GM08714 (cell line): ENCODE measurements around the gene KSR2.

Experiments used
- H3K4me3 ChIP-seq: fragments of 200-500 bp; sonication (Bioruptor generic); 2 replicates; pipeline ENCODE4 v1.5.1; 2014; ENCODE audit warnings: mild to moderate bottlenecking, low read length, inconsistent platforms
- ZNF274 ChIP-seq: IDR thresholded peaks from 2 replicates; pipeline ENCODE4 v1.6.1; 2012; ENCODE audit warnings: mild to moderate bottlenecking, low read depth, low read length

Gene KSR2

DNA sequence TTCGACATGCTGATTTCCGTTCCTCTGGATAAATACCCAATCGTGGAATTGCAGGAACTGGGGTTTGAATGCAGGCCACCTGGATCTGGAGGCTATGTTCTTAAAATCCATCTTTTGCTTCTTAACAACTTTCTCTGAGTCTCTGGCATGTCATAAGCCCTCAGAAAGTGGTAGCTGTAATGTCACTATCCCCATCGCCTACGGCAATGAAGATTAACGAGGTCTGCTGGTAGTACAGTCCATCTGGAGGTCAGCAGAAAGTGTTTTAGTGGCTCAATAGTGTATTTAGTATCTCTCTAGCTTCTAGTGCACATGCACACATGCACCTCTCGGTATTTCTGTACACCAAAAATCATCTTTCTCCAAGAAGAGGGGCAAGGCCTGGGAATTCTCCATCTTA is 477.1 kb downstream of the KSR2 start:
- TF ChIP-seq ZNF274, result no peak
- no peak overlapping the region for H3K4me3 ChIP-seq

DNA sequence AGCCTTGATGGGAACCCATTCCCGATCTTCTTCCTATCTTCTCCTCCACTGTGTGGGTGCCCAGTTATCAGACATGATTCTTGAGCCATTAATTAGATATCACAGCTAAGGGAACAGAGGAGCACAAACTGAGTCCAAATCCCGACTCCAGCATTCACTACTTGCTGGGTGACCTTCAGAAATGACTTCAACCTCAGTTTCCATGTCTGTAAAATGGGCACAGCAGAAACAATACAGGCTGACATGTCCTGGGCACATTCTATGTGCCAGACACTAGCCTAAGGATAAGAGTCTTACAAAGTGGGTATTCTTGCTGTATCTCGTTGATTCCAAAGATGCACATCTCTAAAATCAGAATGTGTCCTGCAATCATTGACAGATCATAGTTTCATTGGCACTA is 478.7 kb downstream of the KSR2 start:
- no peak overlapping the region for H3K4me3 ChIP-seq
- TF ChIP-seq ZNF274, result no peak

DNA sequence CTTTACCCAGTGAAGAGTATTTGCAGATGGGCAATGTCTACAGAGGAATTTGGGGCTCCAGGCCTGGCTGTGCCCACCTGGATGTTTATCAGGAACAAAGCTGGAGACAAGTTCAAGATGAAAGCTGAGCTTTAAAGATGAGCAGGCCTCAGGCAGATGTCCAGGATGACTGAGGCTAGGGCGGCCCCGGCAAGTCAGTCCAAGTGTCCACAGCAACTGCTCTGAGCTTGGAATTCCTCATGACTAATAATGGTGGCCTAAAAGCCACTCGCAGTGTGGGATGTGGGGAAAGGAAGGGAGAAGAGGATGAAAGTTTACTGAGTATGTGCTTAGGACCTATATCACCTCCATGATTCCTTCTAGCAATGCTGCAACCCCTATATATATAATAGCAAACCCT is 479.1 kb downstream of the KSR2 start:
- H3K4me3 ChIP-seq, result no peak overlapping the region
- TF ChIP-seq ZNF274, result no peak

DNA sequence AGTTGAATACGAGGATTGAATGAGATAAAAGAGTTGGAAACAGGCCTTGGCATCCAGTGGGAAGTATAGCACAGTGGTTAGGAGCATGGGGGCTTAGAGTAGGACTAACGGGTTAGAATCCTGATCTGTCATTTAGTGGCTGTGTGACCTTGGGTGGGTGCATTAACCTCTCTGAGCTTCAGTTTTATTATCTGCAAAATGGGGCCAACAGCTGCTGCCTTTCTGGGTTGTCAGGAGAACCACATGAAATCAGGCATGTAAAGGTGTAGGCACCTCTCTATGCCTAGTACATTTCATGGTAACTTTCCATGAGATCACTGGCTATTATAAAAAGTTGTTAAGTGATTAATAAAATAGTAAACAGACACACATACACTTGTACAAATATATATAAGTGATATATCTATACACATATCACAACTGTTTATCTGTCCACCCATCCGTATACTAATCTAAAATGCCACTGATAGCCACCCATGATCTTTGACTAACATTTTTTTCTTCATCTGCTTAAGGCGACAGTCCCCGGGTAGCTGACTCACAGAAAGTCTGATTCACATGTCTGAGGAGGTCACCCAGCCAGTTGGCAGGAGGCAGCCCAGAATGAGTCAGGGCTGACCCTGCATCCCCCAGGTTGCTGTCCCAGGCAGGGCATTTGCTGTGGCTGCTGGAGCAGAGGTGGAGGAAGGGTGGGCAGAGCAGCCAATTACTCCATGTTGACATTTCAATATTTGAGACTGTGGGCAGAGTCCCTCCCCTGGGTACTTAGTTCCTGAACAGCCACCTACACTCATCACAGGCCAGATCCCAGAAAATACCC is 481.7 kb downstream of the KSR2 start:
- no peak for TF ChIP-seq ZNF274

DNA sequence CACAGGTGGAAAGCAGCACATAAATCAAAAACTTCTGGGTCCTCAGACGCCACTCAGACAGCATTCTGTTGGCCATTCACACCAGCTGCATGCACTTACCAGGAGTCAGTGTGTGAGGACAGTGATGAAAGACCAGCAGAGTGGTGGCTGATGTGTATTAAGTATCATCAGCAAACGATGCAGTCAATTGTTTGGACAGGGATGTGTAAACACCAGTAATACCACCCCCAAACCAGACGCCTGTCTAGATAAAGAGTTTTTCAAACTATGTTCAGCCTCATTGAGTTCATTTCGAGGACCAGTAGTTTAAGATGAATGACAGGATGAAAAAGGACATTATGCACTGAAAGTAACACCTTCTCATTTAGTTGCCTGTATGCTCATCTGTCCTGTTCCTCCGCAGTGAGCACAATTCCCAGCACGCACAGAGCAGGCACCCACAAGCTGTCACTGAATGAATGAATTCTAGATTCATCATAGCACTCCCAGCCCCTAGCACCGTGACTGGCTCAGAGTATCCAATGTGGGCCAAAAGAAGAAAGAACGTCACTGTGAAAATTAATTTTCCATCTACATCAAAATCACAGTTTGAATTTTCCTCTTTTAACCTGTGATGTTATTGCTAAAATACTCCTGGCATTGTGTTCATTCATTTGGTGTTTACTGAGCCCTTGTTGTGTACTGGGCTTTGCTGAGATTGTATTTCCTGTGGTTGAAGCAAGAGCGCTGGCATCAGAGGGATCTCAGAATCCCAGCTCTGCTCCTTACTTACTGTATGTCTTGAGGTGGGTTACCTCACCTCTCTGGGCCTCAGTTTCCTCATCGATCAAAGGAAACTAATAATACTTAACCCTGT is 482.6 kb downstream of the KSR2 start:
- no peak for TF ChIP-seq ZNF274
- no peak overlapping the region for H3K4me3 ChIP-seq

More for the DNA sequence above, 481.7 kb downstream of the KSR2 start:
- H3K4me3 ChIP-seq, result no peak overlapping the region

DNA sequence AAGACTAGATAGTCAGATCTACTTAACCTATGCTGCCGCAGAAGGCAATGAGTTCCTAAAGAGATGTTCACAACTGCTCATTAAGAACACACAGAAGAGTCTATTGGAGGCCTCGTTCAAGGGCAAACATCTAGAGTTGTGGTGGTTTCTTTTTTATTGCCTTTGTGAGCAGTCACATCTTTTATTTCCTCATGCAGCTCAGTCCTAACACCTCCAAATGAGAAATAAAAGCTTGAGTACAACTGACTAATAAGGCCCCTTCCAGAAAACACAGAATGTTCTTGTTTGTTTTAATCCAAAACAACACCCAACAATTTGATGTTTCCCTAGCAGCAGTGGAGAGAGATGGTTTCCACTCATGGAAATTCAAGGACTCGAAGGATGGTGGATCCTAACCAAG is 483.9 kb downstream of the KSR2 start:
- no peak for TF ChIP-seq ZNF274

DNA sequence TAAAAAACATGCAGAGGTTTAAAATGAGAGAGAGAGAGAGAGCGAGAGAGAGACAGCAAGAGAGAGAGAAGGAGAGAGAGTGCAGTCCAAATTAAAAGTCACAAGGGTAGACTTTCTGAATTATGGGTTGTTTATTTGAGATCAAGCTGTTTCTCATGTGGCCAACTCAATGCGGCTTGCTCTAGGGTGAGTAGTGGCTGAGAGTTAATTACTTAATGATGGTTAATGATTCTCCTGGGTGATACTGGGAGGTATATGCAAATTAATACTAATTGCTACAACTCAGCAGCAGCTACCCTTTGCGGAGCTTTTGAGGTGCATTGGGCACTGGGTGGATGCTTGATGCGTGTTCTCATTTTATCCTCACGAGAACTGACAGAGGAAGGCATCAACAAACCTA is 485.3 kb downstream of the KSR2 start:
- TF ChIP-seq ZNF274, result no peak

More for the DNA sequence above, 483.9 kb downstream of the KSR2 start:
- no peak overlapping the region for H3K4me3 ChIP-seq

DNA sequence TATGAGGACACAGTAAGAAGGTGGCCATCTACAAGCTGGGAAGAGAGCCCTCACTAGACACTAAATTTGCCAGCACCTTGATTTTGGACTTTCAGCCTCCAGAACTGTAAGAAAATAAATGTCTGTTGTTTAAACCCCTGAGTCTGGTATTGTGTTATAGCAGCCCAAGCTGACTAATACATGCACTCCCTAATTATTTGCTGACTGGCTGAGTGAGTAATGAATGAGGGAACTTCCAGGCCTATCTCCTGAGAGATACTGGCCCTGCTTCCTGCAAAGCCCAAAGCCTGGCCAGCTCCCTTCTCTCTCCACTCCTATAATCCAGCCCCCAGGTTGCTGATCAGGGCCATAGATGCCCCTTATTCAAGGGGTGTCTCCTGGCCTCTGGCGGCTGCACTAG is 487.3 kb downstream of the KSR2 start:
- no peak for TF ChIP-seq ZNF274
- no peak overlapping the region for H3K4me3 ChIP-seq

More for the DNA sequence above, 485.3 kb downstream of the KSR2 start:
- H3K4me3 ChIP-seq, result no peak overlapping the region

DNA sequence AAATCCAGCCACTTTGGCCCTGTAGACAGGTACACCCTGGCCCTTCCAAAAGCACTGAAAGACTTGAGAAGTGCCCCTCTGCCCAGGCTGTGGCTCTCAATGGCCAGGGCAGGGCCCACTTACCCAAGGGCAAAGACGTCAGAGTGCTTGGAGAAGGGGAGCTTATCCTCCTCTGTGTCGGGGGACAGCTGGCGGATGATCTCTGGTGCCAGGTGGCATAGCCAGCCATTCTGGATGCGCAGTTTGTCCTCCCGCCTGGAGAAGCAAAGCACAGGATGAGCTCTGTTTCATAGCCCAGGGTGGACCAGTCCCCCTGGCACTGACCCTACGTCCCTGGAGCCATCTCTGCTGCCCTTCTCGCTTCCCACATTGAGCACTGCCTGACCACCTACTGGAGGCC is 492.4 kb downstream of the KSR2 start:
- no peak overlapping the region for H3K4me3 ChIP-seq
- no peak for TF ChIP-seq ZNF274

DNA sequence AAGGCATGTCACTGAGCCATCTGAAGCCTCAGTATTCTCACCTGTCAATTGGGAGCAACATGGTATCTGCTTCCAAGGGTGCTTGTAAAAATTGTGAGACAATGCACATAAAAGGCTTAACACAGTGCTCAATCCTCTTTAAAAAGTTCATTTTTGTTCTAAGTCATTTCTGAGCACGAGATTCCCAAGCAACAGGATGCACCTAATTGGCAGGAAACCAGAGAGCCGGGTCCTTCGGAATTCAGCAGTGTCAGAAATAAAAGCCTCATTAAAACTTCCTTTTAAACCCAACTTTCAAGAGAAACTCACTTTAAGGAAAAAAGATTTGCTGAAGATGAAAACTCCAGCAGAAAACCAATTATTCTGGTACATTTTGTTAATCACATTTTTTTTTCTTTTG is 494.9 kb downstream of the KSR2 start:
- no peak for TF ChIP-seq ZNF274

DNA sequence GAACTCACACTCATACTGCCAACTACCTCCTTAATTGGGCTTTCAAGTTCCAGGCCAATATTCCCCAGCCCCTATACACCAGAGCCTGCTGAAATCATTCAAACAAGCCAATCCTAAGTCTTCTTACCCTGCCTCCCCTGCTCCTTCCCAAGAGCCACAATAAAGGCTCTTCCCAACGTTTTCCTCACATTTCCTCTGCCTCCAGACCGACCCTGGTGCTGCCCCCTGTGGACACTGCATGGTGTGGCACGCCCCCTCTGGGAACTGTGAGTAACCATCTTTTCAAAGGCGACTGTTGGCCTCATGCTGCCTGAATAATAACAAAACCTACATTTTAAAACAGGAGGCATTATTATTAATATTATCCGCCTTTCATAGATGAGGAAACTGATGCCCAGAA is 495.8 kb downstream of the KSR2 start:
- H3K4me3 ChIP-seq, result no peak overlapping the region
- TF ChIP-seq ZNF274, result no peak

More for the DNA sequence above, 494.9 kb downstream of the KSR2 start:
- no peak overlapping the region for H3K4me3 ChIP-seq

DNA sequence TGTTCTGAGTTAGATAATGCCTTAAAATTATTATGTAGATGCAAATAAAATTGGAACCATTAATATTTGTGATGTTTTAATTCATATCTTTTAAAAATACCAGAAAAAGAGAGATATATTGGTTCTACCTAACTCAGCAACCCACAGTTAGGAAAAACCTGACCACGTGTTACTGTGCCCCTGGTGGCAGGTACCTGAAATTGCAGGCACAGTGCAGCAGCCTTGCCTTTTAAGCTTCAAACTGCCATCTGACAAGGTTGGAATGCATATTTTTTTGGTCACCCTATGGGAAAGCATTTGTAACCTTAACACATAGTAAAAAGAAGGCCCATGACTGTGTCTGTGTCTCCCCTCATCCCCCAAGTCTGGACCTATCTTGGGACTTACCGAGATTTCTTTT is 498.0 kb downstream of the KSR2 start:
- no peak overlapping the region for H3K4me3 ChIP-seq
- no peak for TF ChIP-seq ZNF274

DNA sequence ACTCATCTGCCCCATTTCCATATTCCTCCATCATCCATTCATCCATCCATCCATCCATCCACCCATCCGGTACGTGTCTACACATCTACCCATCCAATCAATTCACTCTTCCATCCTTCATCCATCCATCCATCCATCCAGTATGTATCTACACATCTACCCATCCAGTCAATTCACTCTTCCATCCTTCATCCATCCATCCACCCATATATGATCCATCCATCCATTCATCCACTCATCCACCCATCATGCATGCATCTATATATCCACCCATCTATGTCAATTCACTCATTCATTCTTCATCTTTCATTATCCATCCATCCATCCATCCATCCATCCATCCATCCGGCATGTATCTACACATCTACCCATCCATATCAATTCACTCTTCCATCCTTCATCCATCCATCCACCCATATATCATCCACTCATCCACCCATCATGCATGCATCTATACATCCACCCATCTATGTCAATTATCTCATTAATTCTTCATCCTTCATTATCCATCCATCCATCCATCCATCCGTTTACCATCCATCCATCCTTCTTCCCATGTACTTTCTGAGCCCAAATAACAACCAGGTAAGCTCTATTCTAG is 498.8 kb downstream of the KSR2 start:
- no peak overlapping the region for H3K4me3 ChIP-seq
- no peak for TF ChIP-seq ZNF274

DNA sequence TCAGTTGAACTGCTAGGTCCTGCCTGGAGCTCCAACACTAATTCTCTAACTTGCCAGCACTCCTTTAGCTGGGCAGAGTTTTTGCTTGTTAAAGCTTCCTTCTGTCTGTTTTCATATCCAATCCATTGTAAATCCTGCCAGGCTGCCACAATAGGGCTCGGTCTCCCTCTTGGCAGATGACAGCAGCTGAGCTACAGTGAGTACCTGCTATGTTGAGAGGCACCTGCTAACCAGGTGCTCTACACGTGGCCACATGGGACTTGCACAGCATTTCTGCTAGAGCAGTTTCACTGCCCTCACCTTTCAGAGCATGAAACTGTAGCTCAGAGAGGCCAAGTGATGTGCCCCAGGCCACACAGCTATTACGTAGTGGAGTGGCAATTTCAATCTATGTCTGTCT is 500.8 kb downstream of the KSR2 start:
- no peak overlapping the region for H3K4me3 ChIP-seq
- no peak for TF ChIP-seq ZNF274
